Iris pigment epithelial cell (primary cell): ENCODE results near the gene OR2Z1.
"Not testable (repeated sequence)": the region's sequence is repeated elsewhere in the genome, so short reads cannot be mapped to it uniquely, and the experiment has no call there.

Experiments
- DNase-seq: peaks from one replicate; pipeline ENCODE4 v3.0.0-alpha.2; 2011; ENCODE audit warnings: low read depth

Gene OR2Z1

DNA sequence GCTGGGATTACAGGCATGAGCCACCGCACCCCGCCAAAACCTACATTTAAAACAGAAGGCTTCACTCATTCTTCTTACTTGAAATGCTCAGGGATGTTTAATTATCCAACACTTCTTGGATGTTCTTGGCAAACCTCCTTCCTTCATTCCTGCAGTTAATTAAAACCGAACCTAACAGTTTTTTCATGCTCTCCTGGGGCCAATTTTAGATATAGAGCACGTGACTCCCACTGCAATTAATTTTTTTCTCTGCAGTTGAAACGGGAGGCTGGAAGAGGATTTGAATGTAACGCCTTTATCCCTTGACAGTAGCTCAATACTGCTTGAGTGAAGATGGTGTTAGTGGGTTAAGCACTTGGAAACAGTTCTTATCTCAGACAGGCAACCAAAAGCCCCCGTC, 18.2 kb upstream of the OR2Z1 start:
- no peak for DNase-seq

DNA sequence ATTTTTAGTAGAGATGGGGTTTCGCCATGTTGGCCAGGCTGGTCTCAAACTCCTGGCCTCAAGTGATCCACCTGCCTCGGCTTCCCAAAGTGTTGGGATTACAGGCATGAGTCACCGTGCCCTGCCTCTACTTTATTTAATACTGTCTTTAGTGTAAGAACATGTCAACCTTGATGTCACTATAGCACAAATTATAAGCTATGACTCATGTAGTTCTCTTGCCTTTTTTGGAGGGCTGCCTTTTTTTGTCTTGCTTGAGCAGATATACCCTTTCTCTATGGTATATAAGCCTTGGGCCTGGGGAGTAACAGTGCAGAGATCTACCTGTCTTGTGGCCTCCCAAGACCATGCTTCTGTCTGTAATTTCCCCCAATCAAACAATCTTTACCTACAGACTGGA, 16.1 kb upstream of the OR2Z1 start:
- not testable (repeated sequence) for DNase-seq

DNA sequence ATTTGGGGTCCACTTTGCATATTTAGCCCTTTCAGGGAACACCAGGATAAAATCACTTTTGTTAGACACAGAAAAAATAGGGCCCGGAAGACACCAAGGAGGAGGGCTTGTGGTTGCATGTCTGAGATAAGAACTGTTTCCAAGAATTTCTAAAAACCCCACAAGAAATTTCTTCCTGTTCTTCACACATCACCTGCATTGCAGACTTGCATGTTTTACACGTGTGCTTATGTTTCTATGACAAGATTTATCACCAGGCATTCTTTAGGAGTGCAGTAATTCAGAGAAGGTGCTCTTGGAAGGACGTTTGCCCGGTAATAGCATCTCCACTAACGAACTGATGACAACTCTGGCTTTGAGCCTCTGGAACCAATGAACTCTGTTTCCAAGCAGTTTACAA, 15.7 kb upstream of the OR2Z1 start:
- DNase-seq = no peak

DNA sequence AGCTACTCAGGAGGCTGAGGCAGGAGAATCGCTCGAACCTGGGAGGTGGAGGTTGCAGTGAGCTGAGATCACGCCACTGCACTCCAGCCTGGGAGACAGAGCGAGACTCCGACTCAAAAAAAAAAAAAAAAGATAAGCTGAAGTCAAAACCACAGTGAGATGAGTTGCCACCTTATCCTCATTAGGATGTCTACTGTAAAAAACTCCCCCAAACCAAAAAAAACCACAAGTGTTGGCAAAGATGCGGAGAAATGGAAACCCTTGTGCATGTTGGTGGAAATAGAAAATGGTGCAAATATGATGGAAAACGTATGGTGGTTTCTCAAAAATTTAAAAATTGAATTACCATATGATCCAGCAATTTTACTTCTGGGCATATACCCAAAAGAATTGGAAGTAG, 11.1 kb upstream of the OR2Z1 start:
- DNase-seq = not testable (repeated sequence)

DNA sequence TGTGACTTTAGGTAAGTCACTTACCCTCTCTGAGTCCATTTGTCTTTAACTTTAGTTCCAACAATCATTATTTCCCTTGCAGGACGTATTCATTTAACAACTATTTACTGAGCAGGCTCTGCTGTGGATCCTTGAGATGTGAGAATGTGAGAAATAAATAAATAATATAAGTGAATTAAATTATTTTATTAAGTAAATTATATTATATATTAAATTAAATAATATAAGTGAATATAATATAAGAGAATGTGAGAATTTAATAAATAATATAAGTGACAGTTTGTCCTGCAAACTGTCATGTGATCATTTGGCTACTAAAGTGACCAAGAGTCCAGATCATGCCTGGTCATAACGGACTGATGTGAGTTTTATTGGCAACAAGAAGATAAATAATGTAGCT, 598 bp downstream of the OR2Z1 start:
- no peak for DNase-seq

DNA sequence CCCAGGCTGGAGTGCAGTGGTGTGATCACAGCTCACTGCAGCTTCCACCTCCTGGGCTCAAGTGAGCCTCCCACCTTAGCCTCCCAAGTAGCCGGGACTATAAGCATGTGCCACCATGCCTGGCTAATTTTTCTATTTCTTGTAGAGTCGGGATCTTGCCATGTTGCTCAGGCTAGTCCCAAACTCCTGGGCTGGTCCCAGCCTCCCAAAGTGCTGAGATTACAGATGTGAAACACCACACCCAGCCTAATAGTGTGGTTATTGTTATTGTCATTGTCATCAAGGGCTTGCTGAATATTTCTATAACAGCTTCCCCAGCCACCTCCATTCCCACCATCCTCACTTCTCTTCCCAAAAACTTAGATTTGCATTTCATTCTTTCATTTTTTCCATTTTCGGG, 2.8 kb downstream of the OR2Z1 start:
- DNase-seq = no peak

DNA sequence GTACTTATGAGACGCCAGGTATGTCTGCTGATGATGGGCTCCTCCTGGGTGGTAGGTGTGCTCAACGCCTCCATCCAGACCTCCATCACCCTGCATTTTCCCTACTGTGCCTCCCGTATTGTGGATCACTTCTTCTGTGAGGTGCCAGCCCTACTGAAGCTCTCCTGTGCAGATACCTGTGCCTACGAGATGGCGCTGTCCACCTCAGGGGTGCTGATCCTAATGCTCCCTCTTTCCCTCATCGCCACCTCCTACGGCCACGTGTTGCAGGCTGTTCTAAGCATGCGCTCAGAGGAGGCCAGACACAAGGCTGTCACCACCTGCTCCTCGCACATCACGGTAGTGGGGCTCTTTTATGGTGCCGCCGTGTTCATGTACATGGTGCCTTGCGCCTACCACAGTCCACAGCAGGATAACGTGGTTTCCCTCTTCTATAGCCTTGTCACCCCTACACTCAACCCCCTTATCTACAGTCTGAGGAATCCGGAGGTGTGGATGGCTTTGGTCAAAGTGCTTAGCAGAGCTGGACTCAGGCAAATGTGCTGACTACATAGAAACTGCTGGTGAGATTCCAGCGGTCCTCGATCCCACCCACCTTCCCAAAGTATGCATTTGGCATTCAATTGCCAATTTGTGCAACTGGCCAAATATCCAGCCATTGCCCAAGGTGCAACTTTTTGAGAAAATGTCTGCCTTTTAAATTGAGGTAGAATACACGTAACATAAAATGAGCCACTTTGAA, 10.2 kb downstream of the OR2Z1 start:
- no peak for DNase-seq

DNA sequence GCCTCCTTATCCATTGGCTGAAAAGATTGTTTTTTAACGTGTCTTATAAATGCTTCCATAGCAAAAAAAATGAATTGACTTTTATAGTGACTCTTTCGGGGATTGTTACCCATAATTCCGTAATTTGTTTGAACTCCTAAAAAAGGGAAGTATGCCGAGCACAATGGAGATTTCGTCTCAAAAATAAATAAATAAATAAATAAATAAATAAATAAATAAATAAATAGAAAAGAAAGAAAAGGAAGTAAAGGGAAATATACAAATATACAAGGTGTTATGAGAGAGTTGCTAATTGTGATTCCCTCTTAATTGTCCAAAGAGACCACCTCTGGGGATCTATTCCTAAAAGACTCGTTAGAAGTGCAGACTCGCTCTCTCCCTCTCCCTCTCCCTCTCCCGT, 16.9 kb downstream of the OR2Z1 start:
- DNase-seq = no peak

DNA sequence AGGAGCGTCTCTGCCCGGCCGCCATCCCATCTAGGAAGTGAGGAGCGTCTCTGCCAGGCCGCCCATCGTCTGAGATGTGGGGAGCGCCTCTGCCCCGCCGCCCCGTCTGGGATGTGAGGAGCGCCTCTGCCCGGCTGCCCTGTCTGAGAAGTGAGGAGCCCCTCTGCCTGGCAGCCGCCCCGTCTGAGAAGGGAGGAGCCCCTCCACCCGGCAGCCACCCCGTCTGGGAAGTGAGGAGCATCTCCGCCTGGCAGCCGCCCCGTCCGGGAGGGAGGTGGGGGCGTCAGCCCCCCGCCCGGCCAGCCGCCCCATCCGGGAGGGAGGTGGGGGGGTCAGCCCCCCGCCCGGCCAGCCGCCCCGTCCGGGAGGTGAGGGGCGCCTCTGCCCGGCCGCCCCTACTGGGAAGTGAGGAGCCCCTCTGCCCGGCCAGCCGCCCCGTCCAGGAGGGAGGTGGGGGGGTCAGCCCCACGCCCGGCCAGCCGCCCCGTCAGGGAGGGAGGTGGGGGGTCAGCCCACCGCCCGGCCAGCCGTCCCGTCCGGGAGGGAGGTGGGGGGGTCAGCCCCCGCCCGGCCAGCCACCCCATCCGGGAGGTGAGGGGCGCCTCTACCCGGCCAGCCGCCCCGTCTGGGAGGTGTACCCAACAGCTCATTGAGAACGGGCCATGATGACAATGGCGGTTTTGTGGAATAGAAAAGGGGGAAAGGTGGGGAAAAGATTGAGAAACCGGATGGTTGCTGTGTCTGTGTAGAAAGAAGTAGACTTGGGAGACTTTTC, 18.0 kb downstream of the OR2Z1 start:
- not testable (repeated sequence) for DNase-seq

DNA sequence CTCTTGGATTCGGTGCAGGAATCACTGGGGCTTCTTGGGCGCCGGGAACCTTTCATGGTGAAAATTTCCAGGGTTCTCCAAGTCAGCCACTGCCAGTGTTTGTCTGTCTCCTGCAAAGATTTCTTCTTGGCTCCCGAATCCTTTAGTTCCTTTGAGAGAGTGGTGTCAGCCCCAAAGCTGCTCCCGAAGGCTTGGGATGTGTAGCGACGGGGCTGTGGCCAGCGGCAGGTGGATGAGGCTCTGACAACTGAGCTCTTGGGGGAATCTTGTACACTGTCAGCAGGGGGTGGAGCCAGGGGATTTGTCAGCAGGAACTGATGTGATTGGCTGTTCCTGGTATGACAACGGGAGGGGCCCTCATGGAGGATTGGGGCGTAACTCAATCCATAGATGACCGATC, 45.8 kb downstream of the OR2Z1 start:
- not testable (repeated sequence) for DNase-seq

DNA sequence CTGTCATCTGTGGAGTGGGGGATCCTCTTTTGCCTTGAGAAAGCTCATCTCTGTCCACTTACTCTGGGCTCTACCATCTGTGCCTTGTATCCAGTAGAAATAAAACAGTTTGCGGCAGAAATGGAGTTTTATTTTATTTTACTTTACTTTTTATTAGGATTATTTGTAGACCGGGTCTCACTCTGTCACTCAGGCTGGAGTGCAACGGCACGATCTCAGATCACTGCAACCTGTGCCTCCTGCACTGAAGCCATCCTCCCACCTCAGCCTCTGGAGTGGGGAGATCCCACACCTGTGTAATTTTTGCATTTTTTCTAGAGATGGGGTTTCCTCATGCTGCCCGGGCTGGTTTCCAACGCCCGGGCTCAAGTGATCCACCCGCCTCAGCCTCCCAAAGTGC, 47.8 kb downstream of the OR2Z1 start:
- DNase-seq = not testable (repeated sequence)

DNA sequence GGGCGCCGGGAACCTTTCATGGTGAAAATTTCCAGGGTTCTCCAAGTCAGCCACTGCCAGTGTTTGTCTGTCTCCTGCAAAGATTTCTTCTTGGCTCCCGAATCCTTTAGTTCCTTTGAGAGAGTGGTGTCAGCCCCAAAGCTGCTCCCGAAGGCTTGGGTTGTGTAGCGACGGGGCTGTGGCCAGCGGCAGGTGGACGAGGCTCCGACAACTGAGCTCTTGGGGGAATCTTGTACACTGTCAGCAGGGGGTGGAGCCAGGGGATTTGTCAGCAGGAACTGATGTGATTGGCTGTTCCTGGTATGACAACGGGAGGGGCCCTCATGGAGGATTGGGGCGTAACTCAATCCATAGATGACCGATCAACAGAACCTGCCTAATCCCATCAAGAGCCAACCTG, 52.2 kb downstream of the OR2Z1 start:
- not testable (repeated sequence) for DNase-seq
